Stimulated activated CD8-positive, alpha-beta memory T cell treated with anti-CD3 and anti-CD28 coated beads, Interleukin-15, amount 100 ng/mL, for 48 hours (primary cell): ENCODE data around the gene FTCDNL1.

Experiments used
- DNase-seq, 2 donors: peaks; one replicate each; pipeline ENCODE4 v3.0.0-alpha.2; 2020; ENCODE audit warnings: low read depth in 2 of 2

The FTCDNL1 gene

DNA sequence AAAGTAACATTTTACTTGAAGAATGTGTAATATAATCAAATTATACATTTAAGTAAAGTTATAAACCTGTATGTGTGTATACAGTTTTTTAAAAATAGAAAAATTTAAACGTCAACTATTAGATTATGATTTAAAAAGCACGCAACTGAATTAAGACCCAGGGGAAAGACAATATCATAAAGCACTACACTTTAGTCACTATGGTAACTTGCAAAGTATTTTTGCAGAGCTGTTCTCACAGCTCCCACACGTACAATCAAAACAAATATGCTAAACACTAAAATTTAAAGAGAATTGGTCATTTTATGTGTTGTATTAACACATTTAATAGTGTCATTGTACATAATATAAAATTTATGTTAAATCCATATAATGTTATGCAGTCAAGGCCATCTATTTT is 59.7 kb downstream of the FTCDNL1 start:
- DNase-seq, result no peak

DNA sequence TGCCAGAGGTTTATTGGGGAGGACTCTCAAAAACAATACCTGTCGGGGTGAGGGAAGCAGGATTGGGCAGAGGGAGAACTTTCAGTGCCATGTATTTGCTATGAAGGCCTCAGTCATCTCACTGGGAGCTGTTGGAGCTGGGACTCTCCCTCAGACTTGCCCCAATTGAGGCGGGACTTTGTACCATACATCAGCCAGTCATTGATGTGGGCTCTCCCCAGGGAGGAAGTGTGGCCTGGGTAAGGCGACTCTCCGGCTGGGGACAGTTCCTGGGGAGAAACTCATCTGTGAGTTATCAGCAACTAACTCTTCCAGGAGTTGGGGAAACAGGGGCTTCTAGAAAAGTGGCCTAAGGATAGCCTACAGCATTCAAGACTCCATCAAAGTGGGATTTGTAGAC is 66.5 kb downstream of the FTCDNL1 start:
- DNase-seq, result no peak

DNA sequence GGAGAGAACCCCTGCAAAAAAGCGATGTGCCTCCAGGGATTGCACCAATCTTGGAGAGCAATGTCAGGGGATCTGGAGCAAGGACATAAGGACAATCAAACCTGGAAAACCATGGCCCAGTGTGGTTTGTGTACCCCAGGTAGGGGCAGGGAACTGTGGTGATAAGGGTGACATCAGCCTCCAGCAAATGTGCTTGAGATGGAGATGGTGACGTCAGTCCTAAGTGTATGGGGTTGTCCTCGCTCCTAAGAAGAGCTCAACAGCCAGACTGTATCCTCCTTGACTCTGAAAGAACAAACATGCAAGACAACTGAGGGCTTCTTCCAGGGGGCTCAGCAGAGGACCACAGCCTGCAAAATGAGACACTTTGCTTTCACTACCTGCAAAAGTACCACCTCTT is 71.4 kb downstream of the FTCDNL1 start:
- no peak for DNase-seq

DNA sequence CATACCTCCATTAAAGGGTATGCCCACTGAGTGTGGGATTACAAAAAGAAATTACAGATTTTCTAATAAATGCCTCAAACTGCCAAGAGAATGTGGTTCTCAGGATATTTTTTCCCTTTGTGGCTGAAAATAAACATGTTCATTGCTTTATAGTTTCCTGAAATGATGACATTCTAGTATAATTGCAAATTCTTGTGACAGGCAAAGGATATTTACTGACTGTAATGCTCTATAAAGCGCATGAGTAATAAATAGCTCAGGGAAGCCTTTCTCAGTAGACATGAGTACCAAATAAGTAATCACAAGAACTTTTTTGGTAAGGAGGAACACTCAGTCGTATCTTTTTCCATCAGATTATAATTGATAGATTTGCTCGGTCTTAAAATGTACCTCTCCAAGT is 72.3 kb downstream of the FTCDNL1 start:
- DNase-seq, result no peak

DNA sequence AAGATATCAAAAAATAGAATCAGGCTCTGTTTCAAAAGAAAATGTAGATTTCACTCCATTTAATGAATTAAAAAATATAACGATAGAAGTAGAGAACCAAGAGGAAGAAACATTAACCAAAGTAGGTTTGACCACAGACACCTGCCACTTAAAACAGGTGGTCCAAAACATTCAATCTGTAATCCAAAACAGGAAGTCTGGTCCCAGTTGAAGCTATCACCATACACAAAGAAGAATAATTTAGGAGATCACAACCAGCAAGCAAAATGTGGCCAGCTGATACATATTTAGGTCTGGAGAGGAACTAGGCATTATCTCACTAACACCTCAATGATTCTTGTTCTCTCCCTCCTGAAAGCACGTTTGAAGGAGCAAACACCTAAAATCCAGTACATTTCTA is 73.1 kb downstream of the FTCDNL1 start:
- DNase-seq, result no peak

DNA sequence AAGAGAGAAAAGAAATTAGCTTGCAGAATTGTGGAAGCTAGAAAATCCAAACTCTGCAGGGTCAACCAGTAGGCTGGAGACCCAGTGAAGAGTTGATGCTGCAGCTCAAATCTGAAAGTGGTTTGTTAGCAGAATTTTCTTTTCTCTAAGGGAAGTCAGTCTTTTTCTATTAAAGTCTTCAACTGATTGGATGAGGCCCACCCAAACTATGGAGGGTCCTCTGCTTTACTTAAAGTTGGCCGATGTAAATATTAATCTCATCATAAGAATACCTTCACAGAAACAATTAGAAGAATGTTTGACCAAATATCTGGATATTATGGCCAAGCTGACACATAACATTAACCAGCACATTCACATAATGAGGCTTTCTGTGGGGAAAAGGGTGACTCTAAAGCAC is 73.7 kb downstream of the FTCDNL1 start:
- no peak for DNase-seq

DNA sequence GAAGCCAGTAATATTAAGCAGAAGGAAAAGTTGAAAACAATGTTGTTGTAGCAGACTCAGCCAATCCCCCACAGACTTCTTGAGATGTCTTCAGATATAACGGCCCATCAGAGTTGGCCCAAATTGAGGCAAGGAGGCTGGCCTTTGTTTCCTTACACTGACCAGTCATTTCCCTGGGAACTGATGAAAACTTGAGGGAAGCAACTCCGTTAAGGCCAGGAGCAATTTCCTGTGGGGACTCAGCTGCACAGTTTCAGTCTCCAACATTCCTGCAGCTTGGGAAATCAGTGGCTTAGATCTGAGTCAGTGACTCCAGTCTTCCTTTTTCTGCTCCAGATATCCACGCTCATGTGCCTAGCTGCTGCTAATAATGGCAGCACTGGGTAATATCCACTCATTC is 75.7 kb downstream of the FTCDNL1 start:
- DNase-seq, result no peak

DNA sequence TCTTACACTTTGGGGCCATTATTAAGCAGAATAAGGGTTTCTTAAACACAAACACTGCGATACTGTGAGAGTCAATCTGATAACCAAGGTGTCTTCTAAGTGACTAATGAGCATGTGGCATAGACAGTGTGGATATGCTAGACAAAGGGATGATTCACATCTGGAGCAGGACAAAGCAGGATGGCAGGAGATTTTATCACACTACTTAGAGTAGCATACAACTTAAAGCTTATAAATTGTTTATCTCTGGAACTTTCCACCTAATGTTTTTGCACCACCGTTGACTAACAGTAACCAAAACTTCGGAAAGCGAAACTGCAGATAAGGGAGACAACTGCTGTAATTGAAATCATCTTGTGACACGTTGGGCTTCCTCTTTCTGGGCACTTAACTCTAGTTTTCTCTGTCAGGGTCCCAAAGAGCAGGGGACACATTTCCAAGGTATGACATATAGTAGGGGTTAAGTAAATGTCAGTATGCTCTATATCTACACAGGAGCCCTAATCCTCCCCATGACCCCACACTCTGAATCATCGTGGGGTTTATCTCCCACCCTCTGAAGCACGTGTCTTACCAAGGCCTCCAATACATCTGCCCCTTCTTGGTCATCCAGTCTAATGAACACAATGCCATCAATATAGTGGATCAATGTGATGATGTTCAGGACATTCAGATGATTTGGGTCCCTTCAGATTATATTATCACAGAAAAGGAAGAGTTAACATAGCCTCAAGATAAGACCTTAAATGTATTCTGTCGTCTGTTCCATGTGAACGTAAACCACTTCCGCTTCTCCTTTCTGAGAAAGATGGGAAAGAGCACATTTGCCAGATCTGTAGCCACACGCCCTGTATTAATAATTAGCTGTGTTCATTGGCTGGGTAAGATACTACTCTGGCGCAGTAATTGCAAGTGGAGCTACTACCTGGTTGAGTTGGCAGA is 78.7 kb downstream of the FTCDNL1 start:
- no peak for DNase-seq

DNA sequence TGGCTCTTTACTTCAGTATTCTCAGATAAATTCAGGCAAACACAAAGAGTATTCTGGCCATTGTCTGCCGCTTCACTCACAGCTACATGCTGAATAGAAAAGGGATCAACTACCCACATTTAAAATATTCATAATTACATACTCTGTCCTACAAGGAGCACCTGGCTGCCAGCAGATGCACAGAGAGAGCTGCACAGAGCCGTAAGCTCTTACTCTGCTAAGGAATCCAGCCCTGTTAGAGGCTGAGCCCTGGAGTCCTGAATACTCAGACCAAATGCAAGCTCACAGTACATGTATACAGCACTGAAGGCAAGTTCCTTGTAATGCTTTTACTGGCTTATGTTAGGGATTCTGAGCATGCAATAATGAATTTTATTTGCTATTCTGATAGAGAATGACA is 80.3 kb downstream of the FTCDNL1 start:
- DNase-seq, result no peak

DNA sequence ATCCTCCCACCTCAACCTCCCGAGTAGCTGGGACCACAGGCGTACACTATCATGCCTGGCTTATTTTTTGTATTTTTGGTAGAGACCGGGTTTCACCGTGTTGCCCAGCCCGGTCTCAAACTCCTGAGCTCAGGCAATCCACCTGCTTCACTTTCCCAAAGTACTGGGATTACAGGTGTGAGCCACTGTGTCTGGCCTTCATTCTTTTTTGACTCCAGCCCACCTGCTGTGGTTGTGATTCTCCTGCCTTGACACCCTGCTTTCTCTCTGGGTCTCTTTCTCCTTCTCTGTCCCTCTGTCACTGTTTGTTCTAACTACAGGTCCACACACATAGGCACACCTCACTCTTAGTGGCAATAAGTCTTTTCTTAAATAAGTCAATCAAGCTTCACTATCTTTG is 85.3 kb downstream of the FTCDNL1 start:
- no peak for DNase-seq

DNA sequence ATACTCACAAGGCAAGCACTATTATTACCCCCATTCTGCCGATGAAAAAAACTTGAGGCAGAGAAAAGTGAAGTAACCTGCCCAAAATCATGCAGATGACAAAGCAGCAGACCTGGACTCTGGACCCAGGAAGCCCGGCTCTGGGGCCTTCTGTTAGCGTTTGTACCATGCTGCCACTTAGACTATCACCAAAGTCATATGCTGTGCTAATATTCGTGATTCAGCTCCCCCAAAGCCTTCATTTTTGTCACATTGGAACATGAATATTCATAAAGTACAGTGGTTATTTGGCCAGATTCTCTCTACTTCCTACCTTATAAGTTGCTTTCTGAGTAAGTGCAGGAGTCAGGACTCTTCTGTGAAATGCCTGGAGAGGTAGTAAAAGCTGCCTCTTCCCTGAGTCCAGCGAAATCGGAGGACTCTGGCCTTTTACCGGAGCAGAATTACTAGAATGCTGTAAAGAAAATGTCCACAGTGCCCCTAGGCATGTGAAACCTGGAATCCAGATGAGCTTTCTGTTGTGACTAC is 86.7 kb downstream of the FTCDNL1 start:
- no peak for DNase-seq

DNA sequence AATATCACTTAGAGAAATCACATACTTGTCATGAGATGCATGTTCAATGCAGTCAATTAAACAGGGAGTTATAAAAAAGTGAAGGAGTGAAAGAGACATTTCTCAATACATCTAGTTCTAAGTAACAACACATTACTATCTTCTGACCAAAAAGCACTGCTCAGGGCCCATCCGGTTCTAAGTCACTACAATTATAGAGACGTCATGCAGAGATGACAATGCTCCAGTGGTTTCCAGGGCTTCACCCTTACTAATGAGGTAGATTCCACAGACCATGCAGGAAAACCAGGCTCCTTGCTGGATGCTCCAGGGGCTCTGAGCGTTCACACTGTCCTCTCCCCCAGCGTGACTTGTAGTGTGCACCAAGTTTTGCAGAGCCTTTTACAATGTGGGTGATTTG is 88.0 kb downstream of the FTCDNL1 start:
- no peak for DNase-seq

DNA sequence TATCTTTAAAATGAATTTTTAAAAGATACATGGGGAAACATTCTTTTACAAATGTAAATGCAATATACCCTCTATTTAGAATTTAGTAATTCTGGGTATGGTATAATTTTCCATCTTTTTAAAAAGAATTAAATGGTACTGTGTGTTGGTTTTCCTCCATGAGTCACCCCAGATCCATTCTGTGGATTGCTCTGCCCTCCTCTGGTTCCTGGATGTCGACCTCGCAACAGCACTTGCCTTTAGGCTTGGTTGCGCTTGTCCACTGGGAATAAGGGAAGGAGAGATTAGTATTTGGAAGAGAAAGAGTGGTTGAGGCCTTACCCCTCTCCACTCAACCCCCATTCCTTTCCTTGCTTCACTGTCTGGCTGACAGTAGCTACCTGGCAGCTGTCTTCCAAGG is 90.4 kb downstream of the FTCDNL1 start:
- no peak for DNase-seq

DNA sequence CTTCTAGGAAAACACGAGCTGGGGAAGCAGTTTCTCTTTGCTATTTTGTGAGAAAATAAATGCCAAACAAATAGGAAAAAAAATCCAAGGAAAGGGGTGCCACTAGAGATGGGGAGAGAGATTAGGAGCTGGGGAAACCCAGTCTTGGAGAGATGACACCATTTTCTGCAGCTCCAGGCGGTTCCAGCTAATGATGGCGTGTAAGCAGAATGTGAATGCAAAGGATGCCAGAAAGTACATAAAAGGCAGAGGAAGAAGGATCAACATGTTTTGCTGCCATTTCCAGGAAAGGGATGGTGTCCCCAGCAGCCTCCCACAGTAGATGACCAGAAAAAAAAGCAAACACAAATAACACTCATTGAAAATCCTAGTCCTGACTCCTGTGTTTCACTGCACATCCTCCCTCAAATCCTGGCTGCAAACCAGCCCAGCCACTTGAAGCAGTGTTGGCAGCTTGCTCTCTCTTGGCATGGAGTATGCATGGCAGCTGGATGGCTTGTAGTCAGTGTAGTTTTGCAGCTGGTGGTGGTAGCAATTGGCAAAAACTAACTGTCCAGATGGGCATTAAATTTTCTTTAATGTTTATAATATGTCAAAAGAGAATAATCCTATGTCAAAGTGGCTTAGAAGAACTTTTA is 93.6 kb downstream of the FTCDNL1 start:
- DNase-seq, result no peak

DNA sequence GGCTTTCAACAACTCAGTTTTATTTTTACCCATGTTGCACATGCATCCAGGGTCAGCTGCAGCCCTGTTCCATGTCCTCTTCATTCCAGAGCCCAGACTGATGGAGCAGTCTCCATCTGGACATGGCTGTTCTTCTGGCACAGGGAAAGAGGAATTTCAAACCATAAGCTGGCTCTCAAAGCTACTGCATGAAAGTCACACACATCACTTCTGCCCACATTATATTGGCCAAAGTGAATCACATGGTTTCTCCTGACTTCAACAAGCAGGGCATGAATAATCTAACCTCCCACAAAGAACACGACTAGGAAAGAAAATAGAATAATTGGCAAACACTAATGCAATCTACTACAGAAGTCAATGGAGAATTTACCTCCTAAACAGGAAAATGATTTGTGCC is 94.2 kb downstream of the FTCDNL1 start:
- no peak for DNase-seq

DNA sequence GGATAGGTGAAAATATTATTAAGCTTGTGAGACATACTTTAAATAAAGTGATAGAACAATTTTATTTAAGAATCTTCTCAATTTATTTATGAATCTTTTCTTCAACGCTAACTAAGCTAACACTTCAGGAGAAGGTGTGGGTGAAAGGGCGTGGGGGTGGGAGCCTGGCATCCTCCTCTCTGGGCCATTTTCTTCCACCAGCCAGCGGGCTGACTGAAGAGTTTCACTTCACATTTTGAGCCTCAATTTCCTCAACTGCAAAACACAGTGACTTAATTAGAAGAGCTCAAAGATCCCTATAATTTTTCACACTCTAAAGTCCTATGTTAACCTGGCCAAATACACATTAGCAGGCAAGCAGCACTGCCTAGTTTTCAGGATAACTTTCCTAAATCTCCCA is 94.8 kb downstream of the FTCDNL1 start:
- no peak for DNase-seq

DNA sequence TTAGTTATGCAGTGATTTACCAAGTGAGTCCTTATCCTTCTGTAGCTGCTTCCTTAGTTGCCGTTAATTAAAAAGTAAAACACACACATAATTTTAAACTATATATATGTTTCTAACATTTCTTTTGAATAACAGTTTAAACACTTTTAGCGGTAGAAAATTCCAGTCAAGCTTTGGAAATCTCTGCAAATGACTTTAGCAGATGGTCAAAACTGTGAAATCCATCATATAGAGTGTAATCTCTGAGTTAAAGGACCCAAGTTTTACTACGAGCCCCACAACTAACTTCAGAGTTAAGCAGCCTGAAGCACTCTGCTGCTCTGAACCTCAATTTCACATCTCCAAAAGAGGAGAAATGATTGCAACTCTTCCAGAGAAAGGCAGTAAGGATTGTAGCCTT is 96.2 kb downstream of the FTCDNL1 start:
- DNase-seq, result no peak

DNA sequence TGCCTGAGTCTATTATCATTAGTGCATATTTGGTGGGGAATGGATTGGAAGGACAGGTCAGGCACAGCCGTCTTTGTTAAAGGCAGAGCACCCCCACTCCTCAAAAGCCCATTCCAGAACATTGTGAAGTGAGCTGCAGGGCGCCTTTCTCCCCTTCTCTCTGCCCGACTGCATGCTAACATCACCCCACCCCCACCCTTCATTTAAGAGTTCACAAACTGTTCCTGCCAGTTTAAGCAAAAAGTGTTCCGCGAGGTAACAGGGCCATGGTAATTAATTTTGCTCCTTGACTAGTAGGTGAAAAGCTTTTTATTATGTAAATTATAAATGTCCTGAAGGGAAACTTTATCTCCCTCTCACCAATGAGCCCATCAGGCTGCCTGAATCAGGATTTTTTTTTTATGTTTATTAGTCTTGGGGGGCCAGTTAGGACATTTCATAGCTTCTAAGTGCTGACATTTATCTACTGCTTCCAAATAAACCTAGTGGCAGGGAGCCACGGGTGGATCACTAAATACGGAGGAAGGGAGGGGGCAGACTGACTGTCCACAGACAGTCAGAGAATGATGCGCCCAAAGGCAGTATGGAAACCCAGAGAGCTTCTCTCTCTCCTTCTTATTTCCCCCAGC is 99.4 kb downstream of the FTCDNL1 start:
- no peak for DNase-seq

DNA sequence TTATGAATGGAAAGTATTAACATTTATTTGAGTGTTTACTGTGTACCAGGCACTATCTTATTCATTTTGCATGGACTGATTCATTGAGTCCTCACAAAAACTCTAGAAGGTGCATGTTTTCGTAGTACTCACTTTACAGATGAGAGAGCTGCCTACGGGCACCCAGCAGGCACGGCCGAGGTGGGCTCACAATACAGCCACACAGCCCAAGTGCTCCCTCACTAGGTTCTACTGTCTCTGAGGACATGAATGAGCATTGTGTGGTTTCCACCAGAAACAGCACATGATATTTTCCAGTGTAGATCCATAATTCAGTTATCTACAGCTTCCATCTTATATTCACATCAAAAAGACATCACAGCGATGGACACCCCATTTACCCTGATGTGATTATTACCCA is 101.4 kb downstream of the FTCDNL1 start:
- DNase-seq, result no peak

DNA sequence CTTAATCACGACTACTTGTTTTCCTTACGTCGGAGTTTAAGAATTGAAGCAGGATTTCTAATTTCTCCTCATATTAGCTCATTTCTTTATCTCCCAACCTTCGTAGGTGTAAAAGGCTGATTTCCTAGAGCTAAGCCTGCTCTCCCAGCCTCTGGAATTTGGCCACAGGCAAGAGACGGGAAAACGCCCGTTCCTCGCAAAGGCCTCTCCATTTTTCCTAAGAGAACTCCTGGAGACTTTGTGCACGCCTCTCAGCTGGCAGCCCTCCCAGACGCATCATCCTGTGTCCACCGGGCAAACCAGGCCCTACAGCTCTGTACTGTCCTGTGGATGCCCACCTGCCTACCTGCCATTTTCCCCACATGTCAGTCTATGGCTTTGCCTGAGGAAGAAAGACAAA is 106.3 kb downstream of the FTCDNL1 start:
- DNase-seq, result no peak

DNA sequence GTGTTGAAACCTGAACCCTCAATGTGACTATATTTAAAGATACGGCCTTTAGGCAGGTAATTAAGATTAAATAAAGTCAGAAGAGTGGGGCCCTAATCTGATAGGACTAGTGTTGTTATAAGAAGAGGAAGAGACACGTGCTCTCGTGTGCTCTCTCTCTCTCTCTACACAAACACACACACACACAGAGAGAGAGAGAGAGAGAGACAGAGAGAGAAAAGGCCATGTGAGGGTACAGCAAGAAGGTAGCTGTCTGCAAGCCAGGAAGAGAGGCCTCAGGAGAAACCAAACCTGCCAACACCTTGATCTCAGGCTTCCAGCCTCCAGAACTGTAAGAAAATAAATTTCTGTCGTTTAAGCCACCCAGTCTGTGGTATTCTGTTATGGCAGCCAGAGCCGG is 106.7 kb downstream of the FTCDNL1 start:
- DNase-seq, result no peak

DNA sequence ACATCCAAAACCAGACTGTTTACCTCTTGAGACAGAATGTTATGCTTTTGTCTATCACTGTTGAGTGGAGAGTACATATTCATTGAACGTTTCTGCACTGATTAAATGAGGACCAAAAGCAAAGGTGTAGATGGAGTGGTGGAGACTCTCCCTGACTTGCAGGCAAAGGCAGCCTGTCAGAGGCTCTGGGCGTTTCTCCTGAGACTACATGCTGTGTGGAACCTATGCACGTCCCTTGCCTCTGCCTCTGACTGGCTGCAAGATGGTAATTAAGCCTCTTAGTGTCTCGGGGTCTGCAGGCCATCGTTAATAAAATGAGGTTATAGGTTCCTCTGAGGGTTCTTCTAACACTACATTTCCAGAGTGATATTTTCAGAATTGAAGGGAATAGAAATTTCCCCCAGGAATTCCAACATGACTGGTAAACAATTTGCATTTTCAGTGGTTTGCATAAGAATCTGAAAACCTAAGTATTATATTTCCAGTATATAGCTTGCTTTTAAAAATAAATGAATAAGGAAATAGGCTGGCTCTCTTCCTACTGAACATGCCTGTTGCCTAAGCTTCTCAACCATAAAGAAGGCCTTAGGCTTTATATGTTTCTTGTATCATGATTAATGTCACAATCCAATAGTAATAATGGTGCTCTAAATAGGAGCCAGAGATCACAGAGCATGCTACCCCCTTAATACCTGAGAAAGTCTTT is 107.4 kb downstream of the FTCDNL1 start:
- no peak for DNase-seq
